ENCODE results near the gene CHST13.

CHST13 gene

GRCh38 chr3:126512916-126513650 lies 10.9 kb upstream of the CHST13 start:
- H3K9me3 Mint-ChIP-seq: no peaks in the 10 kb centered on the region
- DNase-seq (ENCODE audit: low spot score in 2 of 2) (no peak), ATAC-seq (no peak)
- no peaks in the 10 kb centered on the region for H3K4me1 Mint-ChIP-seq
- no peak overlapping the region for H3K27ac Mint-ChIP-seq
- no peaks in the 10 kb centered on the region for H3K36me3 Mint-ChIP-seq
- H3K4me3 Mint-ChIP-seq: no peak overlapping the region

GRCh38 chr3:126514161-126514560 lies 9.8 kb upstream of the CHST13 start:
- ATAC-seq (no peak), DNase-seq (ENCODE audit: low spot score in 2 of 2) (no peak)
- Mint-ChIP-seq H3K4me1 (no peaks in the 10 kb centered on the region), H3K4me3 (no peak overlapping the region), H3K9me3 (no peaks in the 10 kb centered on the region), H3K27ac (no peak overlapping the region), H3K36me3 (no peaks in the 10 kb centered on the region)

- ATAC-seq: no peak
- Mint-ChIP-seq H3K27ac (no peak overlapping the region), H3K9me3 (no peaks in the 10 kb centered on the region), H3K4me1 (no peaks in the 10 kb centered on the region), H3K36me3 (no peaks in the 10 kb centered on the region), H3K4me3 (no peak overlapping the region)
- no peak for DNase-seq (ENCODE audit: low spot score in 2 of 2)
Observed at GRCh38 chr3:126515066-126515706, 8.8 kb upstream of the CHST13 start.

GRCh38 chr3:126516152-126516935 lies 7.6 kb upstream of the CHST13 start:
- no peak overlapping the region for H3K27ac Mint-ChIP-seq
- H3K4me3 Mint-ChIP-seq: no peak overlapping the region
- H3K36me3 Mint-ChIP-seq: no peaks in the 10 kb centered on the region
- DNase-seq (ENCODE audit: low spot score in 2 of 2): no peak
- ATAC-seq: no peak
- H3K4me1 Mint-ChIP-seq: no peaks in the 10 kb centered on the region
- H3K9me3 Mint-ChIP-seq: no peaks in the 10 kb centered on the region

- Mint-ChIP-seq H3K4me3 (no peak overlapping the region), H3K4me1 (peaks cover under 1% of the 10 kb centered on the region), H3K36me3 (no peaks in the 10 kb centered on the region), H3K27ac (no peak overlapping the region), H3K9me3 (no peaks in the 10 kb centered on the region)
- no peak for DNase-seq (ENCODE audit: low spot score in 2 of 2)
- no peak for ATAC-seq
Observed at GRCh38 chr3:126516936-126517290, 7.0 kb upstream of the CHST13 start.

- ATAC-seq (no peak), DNase-seq (ENCODE audit: low spot score in 2 of 2) (no peak)
- Mint-ChIP-seq H3K27ac (no peak within 1 kb of the TSS), H3K36me3 (no peaks in the 10 kb centered on the region), H3K4me3 (no peak within 1 kb of the TSS), H3K9me3 (no peaks in the 10 kb centered on the region), H3K4me1 (peaks cover 4% of the 10 kb centered on the region)
Observed at GRCh38 chr3:126517291-126517951, 6.5 kb upstream of the CHST13 start, which contains the start of gene UROC1. Gene UROC1, minus strand, starts transcription at chr3:126517773. Its CDS starts 54 bp downstream, at chr3:126517719.

GRCh38 chr3:126517986-126518778 lies 5.8 kb upstream of the CHST13 start:
- no peak overlapping the region for H3K27ac Mint-ChIP-seq
- ATAC-seq (no peak), DNase-seq (ENCODE audit: low spot score in 2 of 2) (no peak)
- H3K9me3 Mint-ChIP-seq: no peaks in the 10 kb centered on the region
- peaks cover 4% of the 10 kb centered on the region for H3K4me1 Mint-ChIP-seq
- no peaks in the 10 kb centered on the region for H3K36me3 Mint-ChIP-seq
- H3K4me3 Mint-ChIP-seq: no peak overlapping the region

- no peaks in the 10 kb centered on the region for H3K9me3 Mint-ChIP-seq
- DNase-seq (ENCODE audit: low spot score in 2 of 2): no peak
- H3K36me3 Mint-ChIP-seq: no peaks in the 10 kb centered on the region
- H3K27ac Mint-ChIP-seq: no peak overlapping the region
- no peak for ATAC-seq
- no peak overlapping the region for H3K4me3 Mint-ChIP-seq
- peaks cover 4% of the 10 kb centered on the region for H3K4me1 Mint-ChIP-seq
Observed at GRCh38 chr3:126518779-126519177, 5.2 kb upstream of the CHST13 start.

GRCh38 chr3:126519506-126520455 lies 4.2 kb upstream of the CHST13 start:
- H3K27ac Mint-ChIP-seq: no peak overlapping the region
- H3K9me3 Mint-ChIP-seq: no peaks in the 10 kb centered on the region
- ATAC-seq (no peak), DNase-seq (ENCODE audit: low spot score in 2 of 2) (no peak)
- peaks cover 4% of the 10 kb centered on the region for H3K4me1 Mint-ChIP-seq
- H3K36me3 Mint-ChIP-seq: no peaks in the 10 kb centered on the region
- no peak overlapping the region for H3K4me3 Mint-ChIP-seq

- Mint-ChIP-seq H3K4me3 (no peak overlapping the region), H3K27ac (no peak overlapping the region), H3K9me3 (no peaks in the 10 kb centered on the region), H3K36me3 (no peaks in the 10 kb centered on the region), H3K4me1 (peaks cover 4% of the 10 kb centered on the region)
- DNase-seq (ENCODE audit: low spot score in 2 of 2) (no peak), ATAC-seq (no peak)
Observed at GRCh38 chr3:126521122-126521891, 2.6 kb upstream of the CHST13 start.

- no peak for ATAC-seq
- Mint-ChIP-seq H3K4me3 (no peak overlapping the region), H3K27ac (no peak overlapping the region), H3K36me3 (no peaks in the 10 kb centered on the region), H3K9me3 (no peaks in the 10 kb centered on the region), H3K4me1 (peaks cover 4% of the 10 kb centered on the region)
- peak; percentile 44 to 69 for DNase-seq (ENCODE audit: low spot score in 2 of 2)
Observed at GRCh38 chr3:126522363-126522788, 1.6 kb upstream of the CHST13 start.

GRCh38 chr3:126524429-126524988 lies 554 bp downstream of the CHST13 start:
- H3K27ac Mint-ChIP-seq: no peak overlapping the region
- no peak overlapping the region for H3K4me3 Mint-ChIP-seq

More at GRCh38 chr3:126524429-126524988, 554 bp downstream of the CHST13 start:
- Mint-ChIP-seq H3K9me3 (no peaks in the 10 kb centered on the region), H3K4me1 (peaks cover 4% of the 10 kb centered on the region), H3K36me3 (no peaks in the 10 kb centered on the region)
- no peak for ATAC-seq
- DNase-seq (ENCODE audit: low spot score in 2 of 2): no peak
